Measurements from ENCODE around the gene AK1.

DNA sequence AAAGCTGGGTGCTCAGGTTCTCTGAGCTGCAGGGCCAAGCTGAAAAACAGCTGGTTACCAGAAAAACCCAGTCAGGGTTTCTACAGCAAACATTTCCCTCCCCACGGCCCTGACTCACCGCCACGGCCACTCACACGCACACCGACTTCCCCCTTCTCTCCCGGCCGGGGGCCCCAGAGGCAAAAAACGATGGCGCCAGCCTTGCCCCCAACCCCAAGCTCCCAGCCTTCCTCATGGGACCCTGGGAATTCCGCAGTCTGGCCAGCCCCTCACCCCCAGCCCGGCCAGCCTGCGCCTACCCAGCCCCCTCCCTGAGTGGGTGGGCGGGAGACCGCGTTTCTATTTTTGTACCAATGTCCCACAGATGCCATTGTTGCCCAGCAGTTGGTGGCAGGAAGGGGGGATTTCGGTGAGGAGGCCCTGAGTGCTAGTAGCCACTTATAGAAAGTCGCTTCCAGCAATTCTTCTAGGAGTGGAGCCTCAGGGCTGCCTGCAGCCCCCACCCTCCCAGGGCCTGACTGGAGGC is 41.4 kb downstream of the AK1 start:
- no peak for TF ChIP-seq POLR2A (IDR thresholded peaks at IDR 0.05)
- TF ChIP-seq, protein P1, sequence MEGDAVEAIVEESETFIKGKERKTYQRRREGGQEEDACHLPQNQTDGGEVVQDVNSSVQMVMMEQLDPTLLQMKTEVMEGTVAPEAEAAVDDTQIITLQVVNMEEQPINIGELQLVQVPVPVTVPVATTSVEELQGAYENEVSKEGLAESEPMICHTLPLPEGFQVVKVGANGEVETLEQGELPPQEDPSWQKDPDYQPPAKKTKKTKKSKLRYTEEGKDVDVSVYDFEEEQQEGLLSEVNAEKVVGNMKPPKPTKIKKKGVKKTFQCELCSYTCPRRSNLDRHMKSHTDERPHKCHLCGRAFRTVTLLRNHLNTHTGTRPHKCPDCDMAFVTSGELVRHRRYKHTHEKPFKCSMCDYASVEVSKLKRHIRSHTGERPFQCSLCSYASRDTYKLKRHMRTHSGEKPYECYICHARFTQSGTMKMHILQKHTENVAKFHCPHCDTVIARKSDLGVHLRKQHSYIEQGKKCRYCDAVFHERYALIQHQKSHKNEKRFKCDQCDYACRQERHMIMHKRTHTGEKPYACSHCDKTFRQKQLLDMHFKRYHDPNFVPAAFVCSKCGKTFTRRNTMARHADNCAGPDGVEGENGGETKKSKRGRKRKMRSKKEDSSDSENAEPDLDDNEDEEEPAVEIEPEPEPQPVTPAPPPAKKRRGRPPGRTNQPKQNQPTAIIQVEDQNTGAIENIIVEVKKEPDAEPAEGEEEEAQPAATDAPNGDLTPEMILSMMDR (IDR thresholded peaks at IDR 0.05): no peak

Data from adrenal gland (tissue), 5 donors.